Effector CD4-positive, alpha-beta T cell (primary cell): Measurements from ENCODE around the gene MGAT5.

Source experiments
- DNase-seq: peaks from one replicate; pipeline ENCODE4 v3.0.0-alpha.2; 2020

Gene MGAT5

GRCh38 chr2:134489732-134490384, 236.0 kb downstream of the MGAT5 start:
- no peak for DNase-seq

- DNase-seq: no peak
Measured at GRCh38 chr2:134490559-134490958, 236.7 kb downstream of the MGAT5 start.

- no peak for DNase-seq
Measured at GRCh38 chr2:134491022-134491421, 237.2 kb downstream of the MGAT5 start.

GRCh38 chr2:134491771-134492441, 238.0 kb downstream of the MGAT5 start:
- DNase-seq: no peak

GRCh38 chr2:134493797-134494196, 239.9 kb downstream of the MGAT5 start:
- no peak for DNase-seq

GRCh38 chr2:134498654-134499053, 244.8 kb downstream of the MGAT5 start:
- no peak for DNase-seq

GRCh38 chr2:134499307-134499926, 245.5 kb downstream of the MGAT5 start:
- no peak for DNase-seq

GRCh38 chr2:134500211-134500935, 246.5 kb downstream of the MGAT5 start:
- no peak for DNase-seq

GRCh38 chr2:134501476-134502091, 247.7 kb downstream of the MGAT5 start:
- DNase-seq: no peak

- DNase-seq: no peak
Measured at GRCh38 chr2:134502104-134502503, 248.2 kb downstream of the MGAT5 start.
